ENCODE data around the gene SLC51B.
"Not testable (repeated sequence)": the region's sequence is repeated elsewhere in the genome, so short reads cannot be mapped to it uniquely, and the experiment has no call there.

Gene SLC51B

GRCh38 chr15:65066635-65067316 lies 21.6 kb downstream of the SLC51B start:
- no peak for DNase-seq (ENCODE audit: low read depth)

DNA sequence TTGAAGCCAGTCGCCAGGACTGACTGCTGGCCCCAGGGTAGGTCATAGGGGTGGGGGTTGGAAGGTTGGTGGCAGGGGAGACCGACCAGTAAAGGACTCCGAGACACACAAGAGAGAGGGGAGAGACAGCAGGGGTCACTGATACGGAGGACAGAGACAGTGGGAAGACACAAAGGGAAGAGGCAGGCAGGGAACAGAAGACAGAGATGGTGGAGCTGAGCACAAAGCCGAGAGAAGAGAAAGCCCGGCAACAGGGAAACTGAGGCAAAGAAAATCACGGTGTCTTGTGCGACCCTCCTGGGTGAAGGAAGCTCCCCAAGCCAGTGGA lies 22.1 kb downstream of the SLC51B start:
- DNase-seq (ENCODE audit: low read depth) = no peak

DNA sequence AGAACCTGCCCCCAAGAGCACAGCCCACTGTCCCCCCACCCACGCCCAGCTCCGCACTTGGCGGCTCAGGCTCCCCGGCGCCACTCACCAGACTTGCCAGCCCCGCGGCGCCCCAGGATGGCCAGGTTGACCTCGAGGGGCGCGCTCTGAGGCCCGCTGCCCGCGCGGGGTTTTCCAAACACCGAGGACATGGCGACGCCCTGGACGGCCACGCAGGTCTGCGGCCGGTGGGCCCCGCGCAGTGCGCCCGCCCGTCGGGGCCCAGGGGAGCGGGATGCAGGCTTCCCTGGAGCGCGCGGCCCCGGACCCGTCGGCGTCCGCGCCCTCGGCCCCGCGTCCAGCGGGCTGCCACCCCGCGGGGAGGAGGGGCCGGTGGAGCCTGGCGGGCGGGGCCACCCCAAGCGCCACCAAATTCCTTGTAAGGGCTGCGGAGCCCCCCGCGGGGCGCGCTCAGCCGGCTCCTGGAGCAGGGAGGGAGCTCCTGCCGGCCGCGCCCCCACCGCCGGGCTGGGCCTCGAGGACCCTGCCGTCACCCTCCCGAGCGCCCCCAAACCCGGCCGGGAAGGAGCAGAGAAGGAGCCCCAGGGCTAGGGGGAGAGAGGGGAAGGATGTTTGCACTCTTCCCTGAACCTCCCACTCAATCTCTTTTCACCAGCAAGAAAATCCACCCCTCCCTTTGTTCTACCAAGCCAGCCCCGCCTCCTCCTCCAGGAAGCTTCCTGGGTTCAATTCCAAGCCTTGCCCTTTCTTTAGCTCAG lies 22.6 kb downstream of the SLC51B start, which contains the start of gene RASL12:
TSS of gene RASL12 (minus strand) at position 347 of the 758 bp plus-strand sequence. CDS start at position 191, 156 bp downstream.
- no peak for DNase-seq (ENCODE audit: low read depth)

GRCh38 chr15:65068403-65068788 lies 23.2 kb downstream of the SLC51B start:
- DNase-seq (ENCODE audit: low read depth) = no peak

DNA sequence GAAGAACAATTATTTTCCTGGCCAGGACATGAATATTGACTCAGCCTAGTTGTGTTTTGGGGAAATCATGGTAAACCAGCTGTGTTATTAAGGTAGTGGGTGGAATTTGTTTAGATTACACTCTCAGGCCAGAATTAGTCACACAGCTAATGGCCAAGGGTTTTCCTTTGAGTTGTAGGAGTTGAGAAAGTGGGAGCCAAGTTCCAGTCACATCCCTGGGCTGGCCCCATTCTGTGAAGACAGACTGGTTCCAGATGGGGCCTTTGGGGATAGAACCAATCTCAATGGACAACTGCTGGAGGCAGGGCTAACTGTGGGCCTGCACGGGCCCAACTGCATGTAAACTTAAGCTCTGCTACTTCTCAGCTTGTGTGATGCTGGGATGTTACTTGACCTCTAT lies 24.0 kb downstream of the SLC51B start:
- DNase-seq (ENCODE audit: low read depth) = no peak

DNA sequence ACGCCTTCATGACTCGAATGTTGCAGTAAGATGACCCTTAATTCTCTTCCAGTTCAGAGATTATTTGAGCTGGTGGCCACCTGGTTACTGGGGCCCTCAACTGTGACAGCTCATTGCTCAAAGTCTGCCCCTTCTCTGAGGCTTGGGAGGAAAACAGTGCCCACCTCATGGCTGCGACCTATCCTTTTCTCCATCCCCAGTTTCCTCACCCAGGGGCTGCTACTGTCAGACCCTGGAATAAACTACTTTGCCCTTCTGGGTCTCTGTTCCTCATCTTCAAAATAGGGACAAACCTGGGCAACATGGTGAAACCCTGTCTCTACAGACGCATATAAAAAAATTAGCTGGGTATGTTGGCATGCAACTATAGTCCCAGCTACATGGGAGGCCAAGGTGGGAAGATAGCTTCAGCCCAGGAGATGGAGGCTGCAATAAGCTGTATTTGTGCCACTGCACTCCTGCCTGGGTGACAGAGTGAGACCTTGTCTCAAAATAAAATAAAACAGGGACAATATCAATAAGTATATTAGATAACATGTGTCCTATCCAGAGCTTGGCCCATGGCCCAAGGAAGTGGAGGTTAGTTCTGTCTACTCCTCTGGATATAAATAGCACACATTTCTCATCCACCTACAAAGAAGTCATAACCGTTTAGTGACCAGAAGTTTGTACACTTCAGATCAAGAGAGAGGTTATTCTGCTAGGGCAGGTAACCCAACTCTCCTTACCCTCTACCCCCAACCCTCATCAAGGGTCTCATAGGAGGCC lies 24.8 kb downstream of the SLC51B start:
- DNase-seq (ENCODE audit: low read depth) = no peak

DNA sequence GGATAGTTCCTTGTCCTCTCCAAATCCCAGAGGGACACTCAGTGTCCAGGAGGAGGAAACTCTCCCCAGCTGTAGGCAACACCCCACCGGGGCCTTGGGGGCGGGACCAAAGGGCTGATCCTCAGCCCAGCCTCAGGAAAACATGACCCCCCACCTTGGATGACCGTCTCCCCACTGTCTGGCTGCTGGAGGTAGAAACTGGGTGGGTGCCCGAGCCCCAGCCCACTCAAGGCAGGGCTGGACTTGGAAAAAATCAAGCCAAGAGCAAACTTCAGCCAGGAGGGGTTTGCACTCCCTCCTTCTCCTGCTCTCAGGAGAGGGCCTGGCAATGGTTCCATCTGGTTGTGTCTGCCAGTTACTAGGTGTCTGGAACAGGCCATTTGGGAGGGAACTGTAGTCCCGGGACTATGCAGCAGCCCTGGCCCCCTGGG lies 26.2 kb downstream of the SLC51B start:
- no peak for DNase-seq (ENCODE audit: low read depth)

- DNase-seq (ENCODE audit: low read depth) = no peak
Measured at GRCh38 chr15:65072027-65072426, 26.8 kb downstream of the SLC51B start.

DNA sequence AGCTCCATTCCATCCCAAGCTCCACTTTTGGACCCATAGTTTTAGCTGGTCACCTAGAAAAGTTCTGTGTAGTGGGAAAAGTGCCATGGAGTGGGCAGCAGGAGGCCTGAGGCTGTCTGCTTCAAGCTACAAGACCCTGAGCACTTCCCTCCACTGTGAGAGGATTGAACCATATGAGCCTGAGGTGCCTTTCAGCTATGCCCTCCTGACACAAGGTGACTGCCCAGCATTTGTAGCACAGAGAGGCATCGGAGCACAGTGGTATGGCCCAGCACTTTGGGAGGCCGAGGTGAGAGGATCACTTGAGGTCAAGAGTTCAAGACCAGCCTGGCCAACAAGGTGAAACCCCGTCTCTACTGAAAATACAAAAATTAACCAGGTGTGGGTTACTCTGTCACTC lies 27.4 kb downstream of the SLC51B start:
- no peak for DNase-seq (ENCODE audit: low read depth)

DNA sequence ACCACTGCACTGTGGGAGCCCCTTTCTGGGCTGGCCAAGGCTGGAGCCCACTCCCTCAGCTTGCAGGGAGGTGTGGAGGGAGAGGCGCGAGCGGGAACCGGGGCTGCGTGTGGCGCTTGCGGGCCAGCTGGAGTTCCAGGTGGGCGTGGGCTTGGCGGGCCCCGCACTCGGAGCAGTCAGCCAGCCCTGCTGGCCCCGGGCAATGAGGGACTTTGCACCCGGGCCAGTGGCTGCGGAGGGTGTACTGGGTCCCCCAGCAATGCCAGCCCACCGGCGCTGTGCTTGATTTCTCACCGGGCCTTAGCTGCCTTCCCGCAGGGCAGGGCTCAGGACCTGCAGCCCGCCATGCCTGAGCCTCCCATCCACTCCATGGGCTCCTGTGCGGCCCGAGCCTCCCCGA lies 29.8 kb downstream of the SLC51B start:
- DNase-seq (ENCODE audit: low read depth) = not testable (repeated sequence)

GRCh38 chr15:65075607-65076395 lies 30.6 kb downstream of the SLC51B start:
- DNase-seq (ENCODE audit: low read depth) = not testable (repeated sequence)

- no peak for DNase-seq (ENCODE audit: low read depth)
Measured at GRCh38 chr15:65076486-65077290, 31.5 kb downstream of the SLC51B start, which contains the start of gene KBTBD13. Gene KBTBD13 (plus strand): TSS chr15:65076746. CDS start chr15:65076816, 70 bp downstream.

GRCh38 chr15:65077291-65077980 lies 32.2 kb downstream of the SLC51B start:
- no peak for DNase-seq (ENCODE audit: low read depth)

DNA sequence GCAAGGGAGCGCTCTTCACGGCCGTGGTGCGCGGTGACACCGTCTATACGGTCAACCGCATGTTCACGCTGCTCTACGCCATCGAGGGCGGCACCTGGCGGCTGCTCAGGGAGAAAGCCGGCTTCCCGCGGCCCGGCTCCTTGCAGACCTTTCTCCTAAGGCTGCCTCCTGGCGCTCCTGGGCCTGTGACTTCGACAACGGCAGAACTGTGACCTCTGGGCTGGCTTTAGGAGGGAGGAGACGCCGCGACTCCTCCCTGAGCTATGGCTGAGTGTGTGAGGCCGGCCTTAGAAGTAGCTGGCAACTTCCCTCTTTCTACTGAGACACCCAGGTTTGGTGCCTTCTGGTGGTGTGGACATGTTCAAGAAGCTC lies 32.8 kb downstream of the SLC51B start:
- no peak for DNase-seq (ENCODE audit: low read depth)

DNA sequence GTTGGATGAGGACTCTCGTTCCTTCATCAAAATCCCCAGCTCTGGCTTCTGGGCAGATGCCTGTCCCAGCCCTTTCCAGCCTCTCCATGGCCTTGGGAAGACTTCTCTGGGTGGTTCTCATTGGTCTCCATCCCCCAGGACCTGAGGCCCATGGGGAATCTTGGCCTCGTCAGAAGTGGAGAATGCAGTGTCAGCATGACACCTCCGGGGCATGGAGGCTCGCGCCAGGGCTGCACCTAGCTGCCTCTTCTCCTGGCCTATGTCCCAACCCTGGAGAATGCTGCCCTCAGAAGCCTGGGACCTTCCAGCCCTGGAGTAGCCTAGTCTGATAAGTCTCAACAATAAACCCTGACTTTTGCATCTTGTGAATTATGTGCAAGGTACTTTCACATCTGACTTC lies 34.4 kb downstream of the SLC51B start:
- DNase-seq (ENCODE audit: low read depth) = no peak

GRCh38 chr15:65081270-65081669 lies 36.1 kb downstream of the SLC51B start:
- DNase-seq (ENCODE audit: low read depth) = no peak

DNA sequence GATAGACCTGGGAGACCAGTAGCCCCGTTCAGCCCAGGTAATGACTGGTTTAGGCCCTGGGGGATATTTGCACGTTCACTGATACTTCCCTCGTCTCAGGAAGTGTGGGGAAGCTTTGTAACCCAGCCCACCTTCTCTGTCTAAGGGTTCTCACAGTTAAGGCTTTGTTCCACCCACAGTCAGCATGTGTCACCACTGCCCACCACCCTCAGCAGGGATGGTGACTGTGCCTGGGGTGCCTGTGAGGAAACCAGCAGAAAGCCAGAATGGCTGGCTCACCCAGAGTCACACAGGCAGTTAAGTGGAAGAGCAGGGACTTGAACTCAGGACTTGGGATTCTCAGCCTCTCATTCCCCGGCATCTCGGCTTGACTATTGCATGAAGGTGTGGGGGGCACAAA lies 36.6 kb downstream of the SLC51B start:
- DNase-seq (ENCODE audit: low read depth) = no peak

DNA sequence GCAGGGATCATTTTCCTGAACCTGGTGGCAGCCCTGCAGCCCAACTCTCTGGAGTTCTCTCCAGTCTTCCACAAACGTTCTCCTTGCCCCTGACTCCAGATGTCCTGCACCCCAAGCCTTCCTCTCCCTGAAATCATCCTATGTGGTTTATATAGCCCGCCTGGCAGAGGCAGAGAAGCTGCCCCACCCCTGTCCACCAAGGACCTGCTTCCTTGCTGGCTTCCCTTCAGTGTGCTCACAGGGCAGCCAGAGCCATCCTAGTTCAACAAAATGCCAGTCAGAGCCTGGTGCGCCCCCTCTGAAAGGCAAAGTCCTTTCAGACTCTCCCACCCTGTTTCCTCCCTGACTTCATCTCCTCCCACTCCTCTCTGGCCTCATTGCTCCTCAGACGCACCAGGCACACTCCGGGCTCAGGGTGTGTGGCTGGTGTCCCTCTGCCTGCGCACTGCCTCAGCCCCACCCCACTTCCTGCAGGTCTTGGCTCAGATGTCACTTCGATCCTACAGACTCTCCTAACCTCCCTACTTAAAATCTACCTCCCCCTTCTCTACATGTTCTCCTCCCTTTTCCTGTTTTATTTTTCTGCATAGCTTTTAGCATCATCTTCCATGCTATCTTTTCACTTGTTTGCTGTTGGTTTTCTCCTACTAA lies 37.2 kb downstream of the SLC51B start:
- DNase-seq (ENCODE audit: low read depth) = no peak

DNA sequence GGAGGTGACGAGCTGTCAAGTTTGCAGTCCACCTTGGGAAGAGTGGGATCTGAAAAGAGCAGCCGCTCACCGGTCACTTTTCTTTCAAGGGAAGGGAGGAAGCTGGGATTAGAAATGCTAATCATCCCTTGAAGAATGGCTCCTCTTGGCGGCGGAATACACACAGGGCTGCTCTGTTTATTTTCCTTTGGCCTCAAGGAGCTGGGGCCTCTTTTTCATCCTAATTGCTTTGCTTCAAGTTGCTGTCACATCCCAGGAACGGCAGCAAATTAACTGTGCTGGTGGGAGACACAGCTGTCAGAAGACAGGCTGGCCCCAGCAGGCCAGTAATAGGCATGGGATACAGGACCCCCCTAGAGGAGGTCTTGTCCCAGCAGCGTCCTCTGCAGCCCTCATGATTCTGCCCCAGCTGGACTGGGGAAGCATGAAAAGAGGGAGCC lies 38.1 kb downstream of the SLC51B start:
- no peak for DNase-seq (ENCODE audit: low read depth)

All from stimulated activated CD8-positive, alpha-beta memory T cell treated with anti-CD3 and anti-CD28 coated beads, Interleukin-12 subunit alpha, Interleukin-12 subunit beta, amount 100 ng/mL, for 4 hours (primary cell).